DMS79 treated with DMSO at 0.1 percent for 48 hours (cell line): ENCODE results near the gene NLGN1.

Experiments
- DNase-seq: peaks from one replicate; lab custom pipeline; 2025; lab: John Stamatoyannopoulos, UW

The NLGN1 gene

GRCh38 chr3:173986861-173987410, 589.4 kb downstream of the NLGN1 start:
- DNase-seq = no peak

GRCh38 chr3:173988909-173989308, 591.4 kb downstream of the NLGN1 start:
- no peak for DNase-seq

GRCh38 chr3:173992416-173992815, 594.9 kb downstream of the NLGN1 start:
- DNase-seq = no peak

- DNase-seq = no peak
Observed at GRCh38 chr3:173993299-173993698, 595.8 kb downstream of the NLGN1 start.

GRCh38 chr3:174000675-174001074, 603.1 kb downstream of the NLGN1 start:
- no peak for DNase-seq

GRCh38 chr3:174002543-174002942, 605.0 kb downstream of the NLGN1 start:
- DNase-seq = no peak

GRCh38 chr3:174010907-174011306, 613.4 kb downstream of the NLGN1 start:
- no peak for DNase-seq

- no peak for DNase-seq
Observed at GRCh38 chr3:174016186-174016585, 618.6 kb downstream of the NLGN1 start.

- DNase-seq = no peak
Observed at GRCh38 chr3:174020156-174020555, 622.6 kb downstream of the NLGN1 start.

GRCh38 chr3:174023421-174023820, 625.9 kb downstream of the NLGN1 start:
- peak; percentile 5 for DNase-seq

- no peak for DNase-seq
Observed at GRCh38 chr3:174028673-174029072, 631.1 kb downstream of the NLGN1 start.

GRCh38 chr3:174035328-174035886, 637.9 kb downstream of the NLGN1 start:
- peak; percentile 19 for DNase-seq

- DNase-seq = no peak
Observed at GRCh38 chr3:174046311-174046710, 648.8 kb downstream of the NLGN1 start.

- no peak for DNase-seq
Observed at GRCh38 chr3:174049472-174049871, 651.9 kb downstream of the NLGN1 start.

GRCh38 chr3:174051191-174051590, 653.6 kb downstream of the NLGN1 start:
- DNase-seq = no peak

- no peak for DNase-seq
Observed at GRCh38 chr3:174058804-174059203, 661.3 kb downstream of the NLGN1 start.

- DNase-seq = no peak
Observed at GRCh38 chr3:174060431-174060830, 662.9 kb downstream of the NLGN1 start.

- DNase-seq = no peak
Observed at GRCh38 chr3:174061162-174061561, 663.6 kb downstream of the NLGN1 start.

GRCh38 chr3:174061731-174062130, 664.2 kb downstream of the NLGN1 start:
- DNase-seq = no peak

- no peak for DNase-seq
Observed at GRCh38 chr3:174062923-174063322, 665.4 kb downstream of the NLGN1 start.

- no peak for DNase-seq
Observed at GRCh38 chr3:174068035-174068434, 670.5 kb downstream of the NLGN1 start.

- no peak for DNase-seq
Observed at GRCh38 chr3:174072675-174073074, 675.1 kb downstream of the NLGN1 start.

GRCh38 chr3:174083706-174084105, 686.2 kb downstream of the NLGN1 start:
- DNase-seq = no peak

- DNase-seq = no peak
Observed at GRCh38 chr3:174089592-174089991, 692.0 kb downstream of the NLGN1 start.
